Measurements from ENCODE around the gene LACTBL1.

DNA sequence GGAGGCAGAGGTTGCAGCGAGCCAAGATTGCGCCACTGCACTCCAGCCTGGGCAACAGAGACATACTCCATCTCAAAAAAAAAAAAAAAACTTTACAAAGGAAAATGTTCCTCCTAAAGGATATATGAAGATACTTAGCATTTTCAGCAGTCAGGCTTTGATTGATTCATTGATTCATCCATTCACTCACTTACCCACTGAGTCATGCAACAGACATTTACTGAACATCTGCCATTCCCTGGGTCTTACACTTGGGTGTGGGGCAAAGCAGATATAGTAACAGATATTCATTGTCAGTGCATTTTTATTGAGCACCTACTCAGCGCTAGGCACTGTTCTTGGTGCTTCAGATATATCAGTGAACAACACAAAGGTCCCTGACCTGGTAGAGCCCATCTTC is 5.6 kb upstream of the LACTBL1 start:
- TF ChIP-seq, protein P1, sequence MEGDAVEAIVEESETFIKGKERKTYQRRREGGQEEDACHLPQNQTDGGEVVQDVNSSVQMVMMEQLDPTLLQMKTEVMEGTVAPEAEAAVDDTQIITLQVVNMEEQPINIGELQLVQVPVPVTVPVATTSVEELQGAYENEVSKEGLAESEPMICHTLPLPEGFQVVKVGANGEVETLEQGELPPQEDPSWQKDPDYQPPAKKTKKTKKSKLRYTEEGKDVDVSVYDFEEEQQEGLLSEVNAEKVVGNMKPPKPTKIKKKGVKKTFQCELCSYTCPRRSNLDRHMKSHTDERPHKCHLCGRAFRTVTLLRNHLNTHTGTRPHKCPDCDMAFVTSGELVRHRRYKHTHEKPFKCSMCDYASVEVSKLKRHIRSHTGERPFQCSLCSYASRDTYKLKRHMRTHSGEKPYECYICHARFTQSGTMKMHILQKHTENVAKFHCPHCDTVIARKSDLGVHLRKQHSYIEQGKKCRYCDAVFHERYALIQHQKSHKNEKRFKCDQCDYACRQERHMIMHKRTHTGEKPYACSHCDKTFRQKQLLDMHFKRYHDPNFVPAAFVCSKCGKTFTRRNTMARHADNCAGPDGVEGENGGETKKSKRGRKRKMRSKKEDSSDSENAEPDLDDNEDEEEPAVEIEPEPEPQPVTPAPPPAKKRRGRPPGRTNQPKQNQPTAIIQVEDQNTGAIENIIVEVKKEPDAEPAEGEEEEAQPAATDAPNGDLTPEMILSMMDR (IDR thresholded peaks at IDR 0.05; ENCODE audit: insufficient read depth, low read depth, low read length): no peak
- no peak for TF ChIP-seq EZH2 (IDR thresholded peaks at IDR 0.05; ENCODE audit: insufficient read depth, low read length)
